ENCODE measurements around the gene PDGFC. TPM values are rescaled to one million over a fixed set of nuclear protein-coding genes. Genes with fewer than 3 reads are reported as not detected.
A peak's percentile ranks its signal among the peaks of the same experiment; 100 is the strongest.

PDGFC gene
- total and polyA plus RNA-seq, 7 donors, result 3.0 to 44.4 (median 21.9) TPM

DNA sequence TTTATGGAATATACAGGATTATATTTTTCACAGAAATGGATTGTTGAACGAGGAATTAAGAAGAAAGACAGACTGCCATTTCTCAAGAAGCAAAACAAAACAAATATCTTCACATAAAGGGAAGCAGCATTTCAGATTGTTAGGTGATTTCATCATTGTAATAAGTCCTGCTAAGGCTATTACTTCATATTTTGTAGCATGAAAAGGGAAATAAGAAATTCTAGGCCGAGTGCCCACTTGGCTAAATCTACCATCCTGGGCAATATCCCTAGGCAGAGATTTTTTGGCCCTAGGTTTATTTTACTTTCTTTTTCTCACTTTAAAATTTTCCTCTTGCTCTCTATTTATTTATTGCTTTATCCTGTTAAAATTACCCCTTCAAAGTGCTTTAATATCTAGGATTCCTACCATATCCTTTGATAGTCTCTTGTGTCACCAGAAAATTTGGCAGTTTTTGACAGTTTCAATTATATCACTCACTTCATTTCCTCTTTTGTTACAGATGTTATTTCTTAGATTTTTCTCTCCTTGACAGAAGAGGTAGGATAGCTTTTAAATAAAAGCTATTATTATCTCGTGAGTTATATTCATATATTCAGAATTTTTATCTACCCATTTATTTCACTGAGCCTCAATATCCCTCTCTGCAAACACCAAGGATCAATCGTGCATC is 142.3 kb downstream of the PDGFC start:
- intact Hi-C loops (cut with DNase I), result no loop called here
- no peaks in the 10 kb centered on the region for H3K9me3 ChIP-seq
- peak overlapping the region in 1 of 4 donors; percentile 25 for H3K4me3 ChIP-seq
- no peak for DNase-seq
- H3K4me1 ChIP-seq, result peaks cover 0 to 25% (median 11%) of the 10 kb centered on the region in 4 donors
- peak overlapping the region in 3 of 4 donors; percentile 55 to 72 (median 61) for H3K27ac ChIP-seq
- TF ChIP-seq EP300 (IDR thresholded peaks at IDR 0.05) (no peak), POLR2AphosphoS5 (IDR thresholded peaks at IDR 0.05) (peak in 2 of 4 donors; percentile 23 to 31), POLR2A (IDR thresholded peaks at IDR 0.05) (no peak)
- 71 to 80% methylated on average over 4 of the region's 4 CpGs for WGBS, 2 donors
- no peaks in the 10 kb centered on the region for H3K27me3 ChIP-seq
- no peaks in the 10 kb centered on the region for H3K36me3 ChIP-seq

DNA sequence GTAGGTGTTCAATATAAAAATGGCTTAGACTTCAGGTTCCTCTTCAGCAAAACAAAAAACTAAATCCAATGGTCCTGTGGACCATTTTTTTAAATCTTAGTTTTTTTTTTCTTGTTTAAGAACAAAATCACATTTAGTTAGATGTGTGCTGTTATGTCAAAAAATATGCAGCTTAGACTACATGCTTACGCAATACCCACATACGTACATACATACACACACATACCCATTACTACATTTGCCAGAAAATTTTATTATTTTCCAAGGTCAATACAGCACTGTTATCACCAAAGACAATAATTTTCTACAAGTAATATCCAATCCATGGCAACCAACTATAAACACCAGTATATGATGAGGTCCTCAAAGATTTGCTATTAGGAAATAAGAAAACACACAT is 144.1 kb downstream of the PDGFC start:
- Histone ChIP-seq H3K9me3 (no peaks in the 10 kb centered on the region), H3K4me3 (no peak overlapping the region), H3K27me3 (no peaks in the 10 kb centered on the region), H3K4me1 (peaks cover 0 to 16% (median 5%) of the 10 kb centered on the region in 4 donors), H3K27ac (no peak overlapping the region), H3K36me3 (no peaks in the 10 kb centered on the region)
- 75 to 96% methylated on average over 2 of the region's 2 CpGs for WGBS, 2 donors
- no peak for DNase-seq
- intact Hi-C loops (cut with DNase I), result no loop called here
- TF ChIP-seq CTCF (IDR thresholded peaks at IDR 0.05) (no peak), EP300 (IDR thresholded peaks at IDR 0.05) (no peak), POLR2A (IDR thresholded peaks at IDR 0.05) (no peak), POLR2AphosphoS5 (IDR thresholded peaks at IDR 0.05) (no peak)

DNA sequence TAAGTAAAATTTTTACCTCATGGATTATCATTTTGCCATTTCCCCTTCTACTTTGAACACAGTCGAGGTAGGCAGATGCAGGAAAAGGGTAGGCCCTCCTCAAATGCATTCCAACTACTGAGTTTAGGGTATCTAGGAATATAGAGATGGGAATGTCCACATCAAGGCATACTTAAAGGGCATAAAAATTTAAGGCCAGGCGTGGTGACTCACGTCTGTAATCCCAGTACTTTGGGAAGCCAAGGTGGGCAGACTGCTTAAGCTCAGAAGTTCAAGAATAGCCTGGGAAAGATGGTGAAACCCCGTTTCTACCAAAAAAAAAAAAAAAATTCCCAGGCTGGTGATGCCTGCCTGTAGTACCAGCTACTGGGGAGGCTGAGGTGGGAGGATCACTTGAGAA is 146.5 kb downstream of the PDGFC start:
- Histone ChIP-seq H3K27me3 (no peaks in the 10 kb centered on the region), H3K9me3 (no peaks in the 10 kb centered on the region), H3K4me1 (peaks cover 0 to 16% (median 5%) of the 10 kb centered on the region in 4 donors), H3K27ac (no peak overlapping the region), H3K36me3 (no peaks in the 10 kb centered on the region), H3K4me3 (no peak overlapping the region)
- 80 to 85% methylated on average over 4 of the region's 4 CpGs for WGBS, 2 donors
- no peak for TF ChIP-seq POLR2AphosphoS5 (IDR thresholded peaks at IDR 0.05)
- no peak for TF ChIP-seq CTCF (IDR thresholded peaks at IDR 0.05)
- no peak for TF ChIP-seq EP300 (IDR thresholded peaks at IDR 0.05)
- no peak for TF ChIP-seq POLR2A (IDR thresholded peaks at IDR 0.05)
- DNase-seq, result no peak
- intact Hi-C loops (cut with DNase I), result no loop called here

- H3K27ac ChIP-seq, result no peak overlapping the region
- H3K27me3 ChIP-seq, result no peaks in the 10 kb centered on the region
- H3K9me3 ChIP-seq, result no peaks in the 10 kb centered on the region
- intact Hi-C loops (cut with DNase I), result no loop called here
- WGBS, 2 donors, result 97% methylated on average over 2 of the region's 2 CpGs
- no peaks in the 10 kb centered on the region for H3K36me3 ChIP-seq
- TF ChIP-seq POLR2A (IDR thresholded peaks at IDR 0.05) (no peak), POLR2AphosphoS5 (IDR thresholded peaks at IDR 0.05) (no peak), CTCF (IDR thresholded peaks at IDR 0.05) (no peak), EP300 (IDR thresholded peaks at IDR 0.05) (no peak)
- no peak overlapping the region for H3K4me3 ChIP-seq
- peaks cover 0 to 10% (median 4%) of the 10 kb centered on the region in 4 donors for H3K4me1 ChIP-seq
- DNase-seq, result no peak
Measured at GRCh38 chr4:156824451-156825060, 147.0 kb downstream of the PDGFC start.

GRCh38 chr4:156820931-156821330 is 150.7 kb downstream of the PDGFC start:
- Histone ChIP-seq H3K36me3 (no peaks in the 10 kb centered on the region), H3K4me3 (no peak overlapping the region), H3K27me3 (no peaks in the 10 kb centered on the region), H3K9me3 (no peaks in the 10 kb centered on the region), H3K27ac (no peak overlapping the region), H3K4me1 (no peaks in the 10 kb centered on the region)
- DNase-seq, result no peak
- 73 to 79% methylated on average over 3 of the region's 3 CpGs for WGBS, 2 donors
- TF ChIP-seq POLR2AphosphoS5 (IDR thresholded peaks at IDR 0.05) (no peak), EP300 (IDR thresholded peaks at IDR 0.05) (no peak), CTCF (IDR thresholded peaks at IDR 0.05) (no peak), POLR2A (IDR thresholded peaks at IDR 0.05) (no peak)
- intact Hi-C loops (cut with DNase I), result no loop called here
